ENCODE measurements around the gene CORO1C. TPM values are rescaled to one million over a fixed set of nuclear protein-coding genes. Genes with fewer than 3 reads are reported as not detected.
A peak's percentile ranks its signal among the peaks of the same experiment; 100 is the strongest.

Gene CORO1C
- polyA plus RNA-seq, 1 experiment, result 532 TPM

DNA sequence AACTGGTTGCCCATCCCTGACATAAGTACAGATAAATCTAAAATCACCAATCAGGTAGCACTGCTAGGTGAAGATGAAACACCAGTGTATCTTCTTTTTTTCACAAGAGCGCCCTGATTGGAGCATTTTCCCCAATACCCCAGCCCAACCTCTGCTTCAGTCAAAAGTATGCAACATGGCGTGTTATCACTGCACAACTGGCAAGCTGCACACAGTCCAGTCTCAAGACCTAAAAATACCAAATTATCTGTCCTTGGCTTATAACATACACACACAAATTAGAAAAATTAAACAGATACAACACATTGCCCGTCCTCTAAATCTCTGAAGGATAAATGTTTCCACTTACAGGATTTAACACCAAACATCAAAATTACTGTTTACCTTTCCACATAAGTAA, 77.4 kb downstream of the CORO1C start:
- DNase-seq (ENCODE audit: low read depth), result no peak
- ChIA-PET POLR2A (no interaction called here), CTCF (interaction anchor here (1.0 to 2.7 kb wide), 3 partner anchors 11 to 150 kb away, joined by 4 to 9 read pairs (median 7); no protein-coding TSS in a partner anchor)
- Histone ChIP-seq H3K27me3 (ENCODE audit: control insufficient read depth, insufficient read depth, low read length) (no peaks in the 10 kb centered on the region), H3K4me3 (ENCODE audit: low read depth, low read length) (no peak overlapping the region), H3K36me3 (ENCODE audit: control insufficient read depth, insufficient read depth, low read length) (peaks cover 15% of the 10 kb centered on the region)
- TF ChIP-seq, protein P1, sequence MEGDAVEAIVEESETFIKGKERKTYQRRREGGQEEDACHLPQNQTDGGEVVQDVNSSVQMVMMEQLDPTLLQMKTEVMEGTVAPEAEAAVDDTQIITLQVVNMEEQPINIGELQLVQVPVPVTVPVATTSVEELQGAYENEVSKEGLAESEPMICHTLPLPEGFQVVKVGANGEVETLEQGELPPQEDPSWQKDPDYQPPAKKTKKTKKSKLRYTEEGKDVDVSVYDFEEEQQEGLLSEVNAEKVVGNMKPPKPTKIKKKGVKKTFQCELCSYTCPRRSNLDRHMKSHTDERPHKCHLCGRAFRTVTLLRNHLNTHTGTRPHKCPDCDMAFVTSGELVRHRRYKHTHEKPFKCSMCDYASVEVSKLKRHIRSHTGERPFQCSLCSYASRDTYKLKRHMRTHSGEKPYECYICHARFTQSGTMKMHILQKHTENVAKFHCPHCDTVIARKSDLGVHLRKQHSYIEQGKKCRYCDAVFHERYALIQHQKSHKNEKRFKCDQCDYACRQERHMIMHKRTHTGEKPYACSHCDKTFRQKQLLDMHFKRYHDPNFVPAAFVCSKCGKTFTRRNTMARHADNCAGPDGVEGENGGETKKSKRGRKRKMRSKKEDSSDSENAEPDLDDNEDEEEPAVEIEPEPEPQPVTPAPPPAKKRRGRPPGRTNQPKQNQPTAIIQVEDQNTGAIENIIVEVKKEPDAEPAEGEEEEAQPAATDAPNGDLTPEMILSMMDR (IDR thresholded peaks at IDR 0.05; ENCODE audit: insufficient read depth, low read depth, low read length), result no peak

DNA sequence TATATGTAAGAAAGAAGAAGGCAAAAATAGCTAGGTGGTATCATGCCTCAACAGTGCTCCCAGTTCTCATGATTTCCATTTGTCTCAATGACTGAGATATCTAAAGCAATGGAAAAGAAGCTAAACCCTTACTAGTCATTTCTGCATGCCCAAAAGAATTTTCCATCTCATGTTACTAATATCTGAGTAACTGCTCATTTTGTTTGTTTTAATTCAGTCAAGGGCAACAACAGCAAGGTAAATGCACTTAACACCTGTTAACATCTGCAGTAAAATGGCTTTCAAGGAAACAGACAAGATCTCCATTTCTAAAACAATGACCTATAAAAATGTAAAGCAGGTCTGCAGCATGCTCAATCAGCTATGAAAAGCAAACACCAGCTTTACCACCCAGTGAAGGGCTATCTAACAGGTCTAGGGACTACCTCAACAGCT, 78.2 kb downstream of the CORO1C start:
- Histone ChIP-seq H3K27me3 (ENCODE audit: control insufficient read depth, insufficient read depth, low read length) (no peaks in the 10 kb centered on the region), H3K36me3 (ENCODE audit: control insufficient read depth, insufficient read depth, low read length) (peaks cover 17% of the 10 kb centered on the region), H3K4me3 (ENCODE audit: low read depth, low read length) (no peak overlapping the region)
- CTCF ChIA-PET, result interaction anchor here (1.0 to 2.7 kb wide), 3 partner anchors 11 to 151 kb away, joined by 4 to 9 read pairs (median 7); no protein-coding TSS in a partner anchor
- no peak for DNase-seq (ENCODE audit: low read depth)
- TF ChIP-seq, protein P1 (IDR thresholded peaks at IDR 0.05; ENCODE audit: insufficient read depth, low read depth, low read length), result no peak
- POLR2A ChIA-PET, result interaction anchor here (0.5 kb wide), 1 partner anchor 338 kb away, joined by 6 read pairs; no protein-coding TSS in a partner anchor

DNA sequence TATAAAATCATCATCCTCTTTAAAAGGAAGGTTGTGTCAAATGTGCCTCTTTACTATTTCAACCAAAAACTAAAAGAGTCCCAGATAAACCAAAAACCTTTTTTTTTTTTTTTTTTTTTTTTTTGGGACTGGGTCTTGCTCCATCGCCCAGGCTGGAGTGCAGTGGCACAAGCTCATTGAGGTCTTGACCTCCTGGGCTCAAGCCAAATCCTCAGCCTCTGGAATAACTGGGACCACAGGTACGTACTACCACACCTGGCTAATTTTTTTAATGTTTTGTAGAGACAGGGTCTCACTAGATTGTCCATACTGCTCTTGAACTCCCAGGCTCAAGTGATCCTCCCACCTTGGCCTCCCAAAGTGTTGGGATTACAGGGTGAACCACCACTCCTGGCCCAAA, 81.2 kb downstream of the CORO1C start:
- Histone ChIP-seq H3K4me3 (ENCODE audit: low read depth, low read length) (no peak overlapping the region), H3K27me3 (ENCODE audit: control insufficient read depth, insufficient read depth, low read length) (no peaks in the 10 kb centered on the region), H3K36me3 (ENCODE audit: control insufficient read depth, insufficient read depth, low read length) (peaks cover 22% of the 10 kb centered on the region)
- no peak for DNase-seq (ENCODE audit: low read depth)
- ChIA-PET CTCF (interaction anchor here (0.5 to 2.4 kb wide), 7 partner anchors 12 to 443 kb away, joined by 3 to 11 read pairs (median 3); partner anchors contain the start of gene ALKBH2), POLR2A (no interaction called here)
- TF ChIP-seq, protein P1 (IDR thresholded peaks at IDR 0.05; ENCODE audit: insufficient read depth, low read depth, low read length), result no peak

DNA sequence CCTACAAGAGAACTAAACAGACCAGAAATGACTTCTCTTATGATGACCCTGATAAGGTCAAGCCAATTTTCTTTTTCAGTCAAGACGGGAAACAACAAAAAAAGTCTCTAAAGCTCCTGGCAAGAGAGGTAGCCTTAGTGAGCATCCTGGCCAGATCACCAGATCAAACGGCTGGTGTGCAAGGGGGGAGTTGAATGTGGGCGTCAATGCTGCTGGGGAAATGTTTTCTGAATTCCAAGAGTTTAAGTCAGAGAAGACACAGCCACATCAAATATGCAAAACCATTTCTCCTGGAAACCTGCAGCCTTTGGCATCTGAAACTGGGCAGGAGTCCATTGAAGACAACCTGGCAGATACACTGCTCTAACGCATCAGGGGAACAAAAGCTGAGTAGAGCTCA, 81.6 kb downstream of the CORO1C start:
- Histone ChIP-seq H3K4me3 (ENCODE audit: low read depth, low read length) (no peak overlapping the region), H3K27me3 (ENCODE audit: control insufficient read depth, insufficient read depth, low read length) (no peaks in the 10 kb centered on the region), H3K36me3 (ENCODE audit: control insufficient read depth, insufficient read depth, low read length) (peaks cover 22% of the 10 kb centered on the region)
- peak; percentile 71 for DNase-seq (ENCODE audit: low read depth)
- ChIA-PET CTCF (interaction anchor here (0.5 to 2.4 kb wide), 6 partner anchors 12 to 443 kb away, joined by 3 to 11 read pairs (median 4); partner anchors contain the start of gene ALKBH2), POLR2A (no interaction called here)
- TF ChIP-seq, protein P1 (IDR thresholded peaks at IDR 0.05; ENCODE audit: insufficient read depth, low read depth, low read length), result no peak

DNA sequence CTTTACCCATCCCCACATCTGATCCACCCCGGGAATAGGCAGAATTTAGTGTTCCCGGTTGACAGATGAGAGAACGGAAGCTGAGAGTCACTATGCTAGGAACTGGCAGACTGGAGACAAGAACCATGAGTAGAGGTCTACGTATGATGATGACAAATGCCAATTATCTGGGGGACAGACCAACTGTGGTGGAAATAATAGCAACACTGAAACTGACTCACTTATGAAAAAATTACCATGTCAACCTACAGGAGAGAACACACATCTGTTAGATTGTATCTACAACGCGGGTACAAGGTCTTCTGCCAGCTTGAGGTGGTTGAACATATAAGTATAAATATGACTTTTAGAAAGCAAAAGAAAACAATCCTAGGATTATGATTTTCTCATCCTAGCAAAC, 82.2 kb downstream of the CORO1C start:
- H3K27me3 ChIP-seq (ENCODE audit: control insufficient read depth, insufficient read depth, low read length), result no peaks in the 10 kb centered on the region
- ChIA-PET POLR2A (no interaction called here), CTCF (interaction anchor here (2.1 to 2.4 kb wide), 2 partner anchors 19 to 155 kb away, joined by 6 to 11 read pairs; no protein-coding TSS in a partner anchor)
- H3K36me3 ChIP-seq (ENCODE audit: control insufficient read depth, insufficient read depth, low read length), result peaks cover 22% of the 10 kb centered on the region
- no peak for DNase-seq (ENCODE audit: low read depth)
- TF ChIP-seq, protein P1 (IDR thresholded peaks at IDR 0.05; ENCODE audit: insufficient read depth, low read depth, low read length), result no peak
- no peak overlapping the region for H3K4me3 ChIP-seq (ENCODE audit: low read depth, low read length)

Data from BJ (cell line).